UCSD-AML1 (cell line): ENCODE results near the gene CDC25B.

ENCODE experiments used
- DNase-seq: peaks from one replicate; lab custom pipeline; 2025; ENCODE audit not compliant: unreplicated experiment; lab: John Stamatoyannopoulos, UW

Gene CDC25B

GRCh38 chr20:3802524-3803239, 6.6 kb downstream of the CDC25B start:
- DNase-seq = no peak

DNA sequence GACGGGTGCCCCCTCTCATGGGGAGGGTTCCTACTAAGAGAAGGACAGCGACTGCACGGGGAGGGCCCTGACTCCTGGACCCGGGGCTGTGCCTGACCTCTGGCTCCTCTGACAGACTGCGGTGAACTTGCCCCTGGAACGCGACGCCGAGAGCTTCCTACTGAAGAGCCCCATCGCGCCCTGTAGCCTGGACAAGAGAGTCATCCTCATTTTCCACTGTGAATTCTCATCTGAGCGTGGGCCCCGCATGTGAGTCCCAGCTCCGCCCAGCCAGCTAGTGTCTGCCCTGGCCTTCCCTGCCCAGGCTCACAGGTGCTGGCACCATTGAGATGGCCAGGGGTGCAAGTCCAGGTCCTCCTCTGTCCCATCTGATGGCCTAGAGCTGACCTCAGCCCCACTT, 7.2 kb downstream of the CDC25B start:
- DNase-seq = no peak

GRCh38 chr20:3803854-3804253, 7.7 kb downstream of the CDC25B start:
- no peak for DNase-seq

GRCh38 chr20:3804254-3804751, 8.2 kb downstream of the CDC25B start:
- DNase-seq = no peak

- no peak for DNase-seq
Observed at GRCh38 chr20:3804781-3805180, 8.7 kb downstream of the CDC25B start.

DNA sequence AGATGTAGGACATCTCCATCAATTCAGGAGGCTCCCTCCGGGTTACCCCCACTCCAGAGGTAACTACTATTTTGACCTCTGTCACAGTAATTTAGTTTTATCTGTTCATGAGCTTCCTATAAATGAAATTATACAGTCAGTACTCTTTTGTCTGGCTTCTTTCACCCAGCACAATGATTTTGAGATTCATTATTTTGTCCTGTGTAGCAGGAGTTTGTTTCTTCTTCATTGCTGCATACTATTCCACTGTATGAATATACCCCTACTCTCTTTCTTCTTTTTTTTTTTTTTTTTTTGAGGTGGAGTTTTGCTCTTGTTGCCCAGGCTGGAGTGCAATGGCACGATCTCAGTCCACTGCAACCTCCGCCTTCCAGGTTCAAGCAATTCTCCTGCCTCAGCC, 12.4 kb downstream of the CDC25B start:
- DNase-seq = no peak

GRCh38 chr20:3811467-3812258, 15.6 kb downstream of the CDC25B start:
- DNase-seq = peak; percentile 72

DNA sequence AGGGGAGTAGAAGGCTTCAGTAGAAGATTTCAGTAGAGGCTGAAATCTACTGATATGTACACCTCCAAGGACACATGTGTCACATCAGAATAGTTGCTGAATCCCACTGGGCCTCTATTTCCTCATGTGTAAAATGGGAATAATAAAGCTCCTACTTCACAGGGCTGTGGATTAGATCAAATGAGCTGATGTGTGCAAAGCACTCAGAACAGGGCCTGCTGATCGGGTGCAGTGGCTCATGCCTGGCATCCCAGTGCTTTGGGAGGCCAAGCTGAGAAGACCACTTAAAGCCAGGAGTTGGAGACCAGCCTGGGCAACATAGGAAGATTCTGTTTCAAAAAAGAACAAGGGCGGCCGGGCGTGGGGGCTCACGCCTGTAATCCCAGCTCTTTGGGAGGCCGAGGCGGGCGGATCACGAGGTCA, 16.2 kb downstream of the CDC25B start:
- DNase-seq = no peak

GRCh38 chr20:3812975-3813847, 17.1 kb downstream of the CDC25B start:
- DNase-seq = no peak

DNA sequence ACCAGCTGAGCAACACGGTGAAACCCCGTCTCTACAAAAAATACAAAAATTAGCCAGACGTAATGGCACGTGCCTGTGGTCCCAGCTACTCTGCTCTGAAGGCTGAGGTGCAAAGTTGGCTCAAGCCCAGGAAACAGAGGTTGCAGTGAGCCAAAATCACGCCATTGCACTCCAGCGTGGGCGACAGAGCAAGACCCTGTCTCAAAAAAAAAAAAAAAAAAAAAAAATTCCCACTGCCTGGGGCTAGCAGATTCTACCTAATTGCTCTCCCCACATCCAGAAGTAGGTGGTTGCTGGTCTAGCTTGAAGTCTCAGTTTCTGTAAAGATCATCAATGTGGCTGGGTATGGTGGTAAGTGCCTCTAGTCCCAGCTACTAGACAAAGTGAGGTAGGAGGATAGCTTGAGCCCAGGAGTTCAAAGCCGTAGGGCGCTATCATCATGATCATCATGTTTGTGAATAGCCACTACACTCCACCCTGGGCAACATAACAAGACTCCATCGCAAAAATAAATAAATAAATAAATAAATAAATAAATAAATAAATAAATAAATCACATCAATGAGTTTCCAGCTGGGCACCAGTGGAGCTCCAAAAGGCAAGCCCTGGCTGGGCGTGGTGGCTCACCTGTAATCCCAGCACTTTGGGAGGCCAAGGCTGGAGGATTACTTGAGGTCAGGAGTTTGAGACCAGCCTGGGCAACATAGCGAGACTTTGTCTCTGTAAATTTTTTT, 17.9 kb downstream of the CDC25B start:
- DNase-seq = no peak

GRCh38 chr20:3814928-3815495, 18.9 kb downstream of the CDC25B start:
- no peak for DNase-seq

- DNase-seq = no peak
Observed at GRCh38 chr20:3815703-3816315, 19.7 kb downstream of the CDC25B start.

GRCh38 chr20:3818155-3819151, 22.3 kb downstream of the CDC25B start:
- peak; percentile 56 for DNase-seq

DNA sequence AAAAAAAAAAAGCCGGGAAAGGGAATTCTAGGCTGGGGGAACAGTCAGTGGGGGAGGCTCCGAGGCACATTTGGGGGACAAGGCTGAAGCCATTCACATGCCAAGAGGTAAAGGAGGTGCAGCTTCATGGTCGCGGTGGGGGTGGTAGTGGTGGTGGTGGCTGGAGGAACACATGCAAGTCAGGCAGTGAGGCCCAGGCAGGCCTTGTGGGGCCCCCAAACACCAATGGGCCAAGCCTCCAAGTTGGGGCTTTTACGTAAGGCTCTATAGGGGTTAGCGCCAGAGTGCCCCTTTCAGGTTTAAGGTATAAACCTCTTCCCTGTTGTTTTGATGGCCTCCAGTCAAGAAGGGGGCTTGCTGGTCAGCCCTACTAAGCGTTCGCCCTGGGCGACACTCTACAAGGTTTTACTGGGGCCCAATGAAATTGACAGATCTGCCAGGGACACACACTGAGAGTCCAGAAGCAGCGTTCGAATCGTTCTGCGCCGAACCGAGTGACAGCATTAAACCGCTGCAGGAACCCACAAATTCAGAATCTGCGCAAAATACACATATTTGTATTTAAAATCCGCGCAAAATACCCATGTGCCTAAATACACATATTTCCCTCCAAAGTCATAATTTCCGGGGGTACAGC, 23.4 kb downstream of the CDC25B start:
- no peak for DNase-seq

GRCh38 chr20:3820048-3820900, 24.2 kb downstream of the CDC25B start, which contains the start of gene AP5S1:
TSS of gene AP5S1 (plus strand) at chr20:3820547. CDS start at chr20:3822118, 1,571 bp downstream.
- DNase-seq = peak; percentile 97

- no peak for DNase-seq
Observed at GRCh38 chr20:3820901-3821727, 25.0 kb downstream of the CDC25B start.
